Gastroesophageal sphincter (tissue), 4 donors: Measurements from ENCODE around the gene MEFV. TPM values are rescaled to one million over a fixed set of nuclear protein-coding genes. Genes with fewer than 3 reads are reported as not detected.
"Not testable (repeated sequence)": the region's sequence is repeated elsewhere in the genome, so short reads cannot be mapped to it uniquely, and the experiment has no call there.

Experiments used
- ATAC-seq: fragments of 150-250 bp; one replicate; pipeline ENCODE4 v1.9.1; 2016; ENCODE audit warnings: mild to moderate bottlenecking, moderate library complexity
- H3K27ac ChIP-seq, 4 donors: fragments of 200-600 bp; sonication (generic) in 3 of 4; 1 replicate in 3 of 4; 2 replicates in 1 of 4; pipeline ENCODE4 v1.5.1; 2016 to 2019
- H3K27me3 ChIP-seq: fragments of 200-600 bp; sonication (generic); one replicate; pipeline ENCODE4 v1.5.1; 2019
- H3K36me3 ChIP-seq, 2 donors: fragments of 200-600 bp; sonication (generic); one replicate each; pipeline ENCODE4 v1.5.1; 2019; ENCODE audit warnings: control low read depth in 1 of 2
- H3K4me1 ChIP-seq, 3 donors: fragments of 200-600 bp; sonication (generic); 1 replicate in 2 of 3; 2 replicates in 1 of 3; pipeline ENCODE4 v1.5.1; 2016 to 2019; ENCODE audit warnings: control low read depth in 2 of 3
- H3K4me3 ChIP-seq, 2 donors: fragments of 200-600 bp; sonication (generic); one replicate each; pipeline ENCODE4 v1.5.1; 2019; ENCODE audit warnings: mild to moderate bottlenecking in 1 of 2, moderate library complexity in 1 of 2
- H3K9me3 ChIP-seq, 3 donors: fragments of 200-600 bp; sonication (generic); one replicate each; pipeline ENCODE4 v1.5.1; 2017 to 2019; ENCODE audit warnings: control low read depth in 2 of 3
- CTCF ChIP-seq, 4 experiments: fragments of 200-600 bp in 2 of 4; fragments of 450-650 bp in 2 of 4; sonication (generic) in 1 of 4; IDR thresholded peaks; one replicate each; pipeline ENCODE4 v1.5.1; 2017 to 2019; ENCODE audit warnings: antibody characterized with exemption in 4 of 4, mild to moderate bottlenecking in 2 of 4, moderate library complexity in 2 of 4
- EP300 ChIP-seq: sonication (generic); formaldehyde crosslinking; IDR thresholded peaks from one replicate; pipeline ENCODE4 v1.6.1; 2017; ENCODE audit warnings: antibody characterized with exemption, mild to moderate bottlenecking
- POLR2A ChIP-seq, 2 donors: fragments of 450-650 bp; IDR thresholded peaks; one replicate each; pipeline ENCODE4 v1.6.1; 2017; ENCODE audit warnings: antibody characterized with exemption in 2 of 2, mild to moderate bottlenecking in 2 of 2, moderate library complexity in 1 of 2
- POLR2AphosphoS5 ChIP-seq: sonication (generic); formaldehyde crosslinking; IDR thresholded peaks from one replicate; pipeline ENCODE4 v1.6.1; 2017; ENCODE audit warnings: antibody characterized with exemption
- WGBS, 2 donors: methylation state at CpG; one replicate each; pipeline ENCODE4 v1.1.5; 2018; ENCODE audit warnings: low coverage in 1 of 2; 5-methylcytosine and 5-hydroxymethylcytosine counted together
- total RNA-seq, 4 donors: library from RNA; depleted of rRNA; stranded (reverse); fragments of >200 nt; gene quantifications; one replicate each; pipeline ENCODE4 v1.1.0, GENCODE V29; 2016

Gene MEFV
- total RNA-seq, 4 donors from 2014 or later, result 1.2 to 3.4 (median 1.7) TPM

- ATAC-seq, result no peak
Measured at GRCh38 chr16:3212567-3212966, 43.9 kb downstream of the MEFV start.

GRCh38 chr16:3212006-3212405 lies 44.4 kb downstream of the MEFV start:
- TF ChIP-seq POLR2AphosphoS5 (no peak), POLR2A (IDR thresholded peaks at IDR 0.05) (no peak), EP300 (no peak), CTCF (IDR thresholded peaks at IDR 0.05) (no peak)
- no peak overlapping the region for H3K27ac ChIP-seq
- H3K27me3 ChIP-seq, result peaks cover 42% of the 10 kb centered on the region
- peaks cover 0 to 15% (median 0%) of the 10 kb centered on the region in 3 donors for H3K9me3 ChIP-seq
- H3K36me3 ChIP-seq, result no peaks in the 10 kb centered on the region
- no peaks in the 10 kb centered on the region for H3K4me1 ChIP-seq
- no peak for ATAC-seq
- no peak overlapping the region for H3K4me3 ChIP-seq
- WGBS, 2 donors, result 92 to 100% methylated on average over 2 to 3 of the region's 3 CpGs

More at GRCh38 chr16:3212567-3212966, 43.9 kb downstream of the MEFV start:
- Histone ChIP-seq H3K9me3 (peaks cover 0 to 10% (median 0%) of the 10 kb centered on the region in 3 donors), H3K36me3 (no peaks in the 10 kb centered on the region), H3K27ac (no peak overlapping the region), H3K4me3 (no peak overlapping the region), H3K4me1 (no peaks in the 10 kb centered on the region), H3K27me3 (peaks cover 42% of the 10 kb centered on the region)
- no peak for TF ChIP-seq POLR2AphosphoS5
- TF ChIP-seq EP300, result no peak
- 42% methylated on average over 1 of the region's 1 CpG; no CpG with 5 or more reads in 1 of the 2 donors for WGBS, 2 donors

- H3K27ac ChIP-seq, result no peak overlapping the region
- no peak overlapping the region for H3K4me3 ChIP-seq
- WGBS, 2 donors, result 60 to 63% methylated on average over 10 to 18 of the region's 19 CpGs
- no peak for TF ChIP-seq CTCF (IDR thresholded peaks at IDR 0.05)
- no peak for TF ChIP-seq EP300
- TF ChIP-seq POLR2A (IDR thresholded peaks at IDR 0.05), result no peak
- no peak for TF ChIP-seq POLR2AphosphoS5
- H3K4me1 ChIP-seq, result no peaks in the 10 kb centered on the region
- no peak for ATAC-seq
- H3K9me3 ChIP-seq, result peaks cover 0 to 44% (median 0%) of the 10 kb centered on the region in 3 donors
- peaks cover 52% of the 10 kb centered on the region for H3K27me3 ChIP-seq
- H3K36me3 ChIP-seq, result no peaks in the 10 kb centered on the region
Measured at GRCh38 chr16:3207086-3207953, 49.1 kb downstream of the MEFV start.

GRCh38 chr16:3205939-3206338 lies 50.5 kb downstream of the MEFV start:
- WGBS, 2 donors, result 70 to 71% methylated on average over 3 of the region's 3 CpGs
- Histone ChIP-seq H3K9me3 (peaks cover 0 to 44% (median 0%) of the 10 kb centered on the region in 3 donors), H3K27me3 (peaks cover 57% of the 10 kb centered on the region)
- H3K4me1 ChIP-seq, H3K36me3 ChIP-seq, ATAC-seq, H3K27ac ChIP-seq, H3K4me3 ChIP-seq: not testable (repeated sequence)

GRCh38 chr16:3202903-3203539 lies 53.4 kb downstream of the MEFV start:
- Histone ChIP-seq H3K27ac (no peak overlapping the region), H3K4me3 (no peak overlapping the region), H3K4me1 (no peaks in the 10 kb centered on the region), H3K36me3 (no peaks in the 10 kb centered on the region), H3K9me3 (peaks cover 0 to 44% (median 0%) of the 10 kb centered on the region in 3 donors), H3K27me3 (peaks cover 70% of the 10 kb centered on the region)
- TF ChIP-seq POLR2A (IDR thresholded peaks at IDR 0.05) (no peak), EP300 (no peak), POLR2AphosphoS5 (no peak), CTCF (IDR thresholded peaks at IDR 0.05) (no peak)
- WGBS, 2 donors, result 66 to 69% methylated on average over 4 to 5 of the region's 6 CpGs
- no peak for ATAC-seq
